GM21825 (cell line): Measurements from ENCODE around the gene CBX2.

Source experiments
- ATAC-seq: cut with Tn5 transposase; IDR thresholded peaks from one replicate; pipeline ENCODE4 v1.9.1; 2021; ENCODE audit warnings: mild to moderate bottlenecking, moderate library complexity; ENCODE audit not compliant: unreplicated experiment

CBX2 gene

DNA sequence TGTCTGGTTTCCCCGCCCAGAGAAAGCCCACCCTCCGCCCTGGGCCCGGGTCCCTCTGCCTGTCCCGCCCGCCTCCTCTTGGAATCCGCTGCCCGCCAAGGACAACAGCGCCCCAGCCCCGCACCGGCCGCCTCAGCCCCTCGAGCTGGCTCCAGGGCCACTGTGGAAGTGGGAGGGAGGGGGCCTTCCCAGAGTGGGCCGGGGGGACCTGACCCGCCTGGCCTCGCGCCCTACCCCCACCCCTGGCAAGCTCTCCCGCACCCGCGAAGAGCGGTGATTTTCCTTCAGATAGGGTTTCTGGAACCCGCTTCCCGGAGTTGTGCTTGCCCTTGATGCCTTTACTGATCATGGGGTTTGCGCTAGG, 21.2 kb downstream of the CBX2 start:
- ATAC-seq, result no peak

DNA sequence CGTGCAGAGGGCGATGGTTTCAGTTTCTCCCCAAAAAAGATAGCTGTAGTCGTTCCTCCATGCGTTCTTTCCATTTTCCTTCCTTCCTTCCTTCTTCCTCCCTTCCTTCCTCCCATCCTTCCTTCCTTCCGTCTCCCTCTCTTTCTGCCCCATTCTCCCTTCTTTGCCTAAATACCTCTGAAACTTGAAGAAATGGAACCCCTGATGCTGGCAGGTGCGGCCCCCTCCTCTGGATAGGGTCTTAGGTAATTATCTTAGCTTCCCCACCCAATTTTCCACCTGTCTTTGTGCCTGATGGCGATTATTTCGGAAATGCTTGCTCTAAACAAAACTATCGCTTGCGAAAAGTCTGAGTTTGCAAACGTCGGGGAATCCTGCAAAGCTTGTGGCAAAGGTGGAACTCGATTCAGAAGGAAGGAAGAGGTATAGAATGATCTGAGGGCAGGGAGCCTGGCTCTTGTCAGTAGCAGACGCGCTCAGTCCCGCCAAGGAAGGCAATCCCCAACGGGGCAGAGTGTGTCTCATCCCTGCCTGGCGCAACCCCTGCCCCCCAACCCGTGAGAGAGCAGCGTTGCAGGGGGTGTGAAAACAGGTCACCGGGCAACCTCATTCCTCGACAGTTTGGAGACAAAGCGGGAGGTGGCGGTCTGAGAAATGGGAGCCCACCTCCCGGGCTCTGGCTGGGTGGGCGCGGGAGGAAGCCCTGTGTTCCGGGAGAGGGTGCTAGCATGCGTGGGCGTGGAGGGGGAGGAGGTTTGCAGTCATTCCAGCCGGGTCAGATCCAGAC, 21.8 kb downstream of the CBX2 start:
- ATAC-seq, result no peak

GRCh38 chr17:79800325-79801155, 22.6 kb downstream of the CBX2 start:
- no peak for ATAC-seq

GRCh38 chr17:79801156-79802038, 23.4 kb downstream of the CBX2 start:
- ATAC-seq, result no peak

DNA sequence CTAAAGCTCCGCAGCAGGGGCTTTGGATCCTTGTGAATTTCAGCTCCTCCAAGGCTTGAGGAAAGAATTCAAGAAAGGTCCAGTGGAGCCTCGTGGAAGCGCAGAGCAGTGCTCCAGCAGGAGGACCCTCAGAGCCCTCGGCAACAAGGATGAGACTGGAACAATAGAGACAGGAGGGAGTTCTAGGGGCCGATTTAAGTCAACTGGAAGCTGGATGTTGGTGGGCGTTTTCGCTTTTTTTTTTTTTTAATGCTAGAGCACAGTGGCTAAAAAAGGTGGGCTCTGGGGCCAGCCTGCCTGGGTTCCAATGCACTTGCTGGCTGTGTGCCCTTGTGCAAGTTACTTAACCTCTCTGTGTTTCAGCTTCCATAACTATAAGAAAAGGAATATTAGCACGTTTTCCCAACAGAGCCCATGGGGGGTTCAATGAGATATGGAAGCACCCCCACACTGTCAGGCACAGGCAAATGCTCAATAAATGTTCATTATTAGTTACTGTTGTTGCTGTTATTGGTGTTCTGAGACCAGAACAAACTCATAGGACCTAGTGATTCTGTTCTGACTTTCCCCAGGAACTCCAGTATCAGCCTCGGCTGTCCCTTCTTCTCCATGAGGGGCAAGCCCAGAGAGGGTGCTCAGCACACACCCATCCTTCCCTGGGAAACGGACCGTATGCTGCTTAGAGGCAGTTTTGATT, 24.2 kb downstream of the CBX2 start:
- ATAC-seq, result no peak

GRCh38 chr17:79802736-79803420, 24.9 kb downstream of the CBX2 start:
- ATAC-seq, result no peak

GRCh38 chr17:79803421-79803996, 25.6 kb downstream of the CBX2 start:
- ATAC-seq, result no peak

DNA sequence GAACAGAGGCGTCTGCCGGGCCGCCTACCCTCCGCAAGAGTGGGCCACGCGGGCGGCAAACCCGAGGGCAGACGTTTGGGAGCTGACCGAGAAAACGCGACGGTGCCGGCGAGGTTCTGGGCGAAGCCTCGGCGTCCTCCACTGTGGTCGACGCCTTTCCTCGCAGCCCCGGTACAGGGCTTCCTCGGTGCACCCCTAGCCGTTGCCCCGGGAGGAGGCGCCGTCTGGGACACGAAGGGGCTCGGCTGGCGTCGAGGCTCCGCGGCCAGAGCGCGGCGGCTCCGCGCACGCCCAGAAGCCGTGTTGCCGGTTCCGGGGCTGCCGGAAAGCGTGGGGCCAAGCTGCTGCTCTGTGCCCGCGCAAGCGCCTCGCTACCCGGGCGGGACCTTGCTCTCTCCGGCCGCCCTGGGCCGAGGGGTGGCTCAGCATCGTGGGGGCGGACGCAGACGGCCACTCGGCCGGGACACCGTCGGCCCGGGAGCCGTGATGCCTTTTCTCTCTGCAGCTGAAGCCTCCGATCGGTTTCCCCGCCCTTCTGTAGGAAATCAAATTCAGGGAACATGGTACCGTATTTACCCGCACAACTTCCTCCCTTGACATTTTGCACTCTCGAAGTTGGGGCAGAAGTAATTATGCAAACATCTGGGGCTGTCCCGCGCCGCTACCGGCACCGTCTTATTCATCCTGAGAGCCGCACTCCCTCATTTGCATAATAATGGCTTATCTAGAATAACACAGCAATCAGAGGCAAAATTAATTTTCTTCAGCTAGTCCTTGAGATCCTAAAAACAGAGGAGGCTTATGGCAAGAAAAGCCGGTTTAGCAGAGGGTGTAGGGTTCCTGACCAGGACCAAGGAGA, 26.3 kb downstream of the CBX2 start:
- ATAC-seq, result peak; percentile 47

GRCh38 chr17:79804856-79805696, 27.1 kb downstream of the CBX2 start:
- peak; percentile 10 for ATAC-seq

DNA sequence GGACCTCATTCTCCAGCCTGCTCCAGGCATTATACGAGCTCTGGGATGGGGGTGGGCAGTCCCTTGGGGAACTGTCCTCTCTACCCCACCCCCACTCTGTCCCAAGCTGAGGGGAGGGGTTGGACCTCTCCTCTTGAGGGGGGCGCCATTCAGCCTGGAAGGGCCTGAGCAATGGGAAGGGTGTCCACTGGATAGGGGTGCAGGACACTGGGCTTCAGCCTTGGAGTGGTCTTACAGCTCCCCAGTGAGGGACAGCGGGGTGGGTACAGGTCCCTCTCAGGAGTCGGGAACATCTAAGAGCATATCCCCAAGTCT, 28.5 kb downstream of the CBX2 start:
- ATAC-seq, result no peak

DNA sequence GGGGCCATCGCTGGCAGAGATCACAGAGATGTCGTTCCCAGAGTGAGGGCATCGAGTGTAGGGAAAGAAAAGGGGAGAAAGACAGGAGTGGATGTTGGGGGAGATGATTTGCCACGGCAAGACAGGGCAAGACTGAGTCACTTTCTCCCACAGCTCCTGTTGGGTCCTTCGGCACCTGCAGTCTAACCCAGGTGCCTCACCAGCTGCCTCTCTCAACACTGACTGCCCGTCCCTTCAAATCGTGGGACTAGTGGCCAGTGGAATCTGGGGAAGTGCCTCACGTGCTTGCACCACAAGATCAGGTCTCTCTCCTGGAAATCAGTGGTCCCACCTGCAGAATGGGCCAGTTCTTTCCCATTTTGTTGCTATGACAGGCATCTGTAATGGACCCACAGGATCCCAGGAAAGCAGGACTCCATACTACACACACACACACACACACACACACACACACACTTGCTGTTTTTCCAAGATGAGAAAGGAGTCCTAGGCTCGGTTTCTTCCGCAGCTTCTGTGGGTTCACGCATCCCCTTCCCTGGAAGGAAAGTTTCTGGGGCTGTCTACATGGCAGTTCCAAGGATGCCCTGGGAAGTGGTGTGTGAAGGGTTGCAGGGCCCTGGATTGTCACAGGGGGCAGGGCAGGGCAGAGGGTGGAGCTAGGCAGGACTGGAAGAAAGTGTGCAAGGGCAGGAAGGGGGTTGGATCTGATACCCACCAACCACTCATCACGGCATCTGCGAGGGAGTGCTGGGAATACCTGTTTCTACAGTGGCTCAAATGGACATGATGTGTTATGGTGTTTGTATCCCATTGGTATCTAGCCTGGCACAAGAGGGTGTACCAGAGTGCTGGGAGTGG, 29.1 kb downstream of the CBX2 start:
- ATAC-seq, result no peak

DNA sequence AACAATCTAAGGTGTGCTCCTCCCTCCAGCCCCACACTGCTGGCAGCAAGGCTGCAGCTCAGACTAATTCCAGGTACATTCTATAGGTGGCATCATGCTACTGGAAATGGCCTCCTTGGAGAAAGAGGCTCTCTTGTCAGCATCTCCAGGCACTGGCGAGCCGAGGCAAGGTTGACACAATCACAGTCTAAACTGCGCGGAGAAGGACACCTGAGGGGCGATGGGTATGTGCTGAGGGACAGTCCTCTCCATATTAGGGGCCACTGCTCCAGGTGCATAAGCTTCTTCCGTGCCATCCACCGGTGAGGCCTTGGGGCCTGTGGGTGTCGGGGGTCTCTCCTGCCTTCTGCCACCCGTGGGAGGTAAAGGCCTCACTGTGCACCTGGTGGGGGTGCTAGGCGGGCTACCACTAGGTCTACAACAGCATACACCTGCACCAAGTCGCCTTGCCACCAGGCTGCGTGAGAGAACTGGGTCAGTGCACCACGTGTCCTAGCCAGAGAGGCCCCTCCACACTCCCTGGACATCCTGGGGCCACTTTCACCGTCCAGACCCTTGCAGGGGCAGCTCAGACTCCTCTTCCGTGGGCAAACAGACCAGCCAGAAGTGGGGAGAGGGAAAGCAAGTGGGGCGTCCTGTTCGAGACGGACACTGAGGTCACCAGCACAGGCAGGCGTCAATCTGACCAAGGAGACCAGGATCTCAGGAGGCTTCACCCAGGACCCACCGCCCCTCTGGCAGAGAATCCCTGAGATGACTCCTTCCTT, 31.0 kb downstream of the CBX2 start:
- ATAC-seq, result no peak

- no peak for ATAC-seq
These were observed 31.7 kb downstream of the CBX2 start for GRCh38 chr17:79809530-79810129.

- ATAC-seq, result peak; percentile 58
These were observed 32.4 kb downstream of the CBX2 start for GRCh38 chr17:79810130-79811010.
